ENCODE measurements around the gene PCCA.

The PCCA gene

GRCh38 chr13:100361504-100361903 lies 272.6 kb downstream of the PCCA start:
- H3K9me3 ChIP-seq (ENCODE audit: control insufficient read depth, insufficient read depth, low read length): no peaks in the 10 kb centered on the region
- no peak overlapping the region for H3K4me3 ChIP-seq (ENCODE audit: low read depth, low read length)
- no peak overlapping the region for H3K27ac ChIP-seq (ENCODE audit: low read depth, low read length)
- no peaks in the 10 kb centered on the region for H3K27me3 ChIP-seq (ENCODE audit: control insufficient read depth, insufficient read depth, low read length)
- H3K9ac ChIP-seq (ENCODE audit: low read depth, low read length): no peak overlapping the region
- H3K4me1 ChIP-seq (ENCODE audit: control insufficient read depth, insufficient read depth, low read length): peaks cover 36% of the 10 kb centered on the region
- no peaks in the 10 kb centered on the region for H3K36me3 ChIP-seq (ENCODE audit: control insufficient read depth, insufficient read depth, low read length)

GRCh38 chr13:100362371-100362770 lies 273.5 kb downstream of the PCCA start:
- Histone ChIP-seq H3K4me3 (ENCODE audit: low read depth, low read length) (no peak overlapping the region), H3K9ac (ENCODE audit: low read depth, low read length) (no peak overlapping the region), H3K27ac (ENCODE audit: low read depth, low read length) (no peak overlapping the region), H3K27me3 (ENCODE audit: control insufficient read depth, insufficient read depth, low read length) (no peaks in the 10 kb centered on the region), H3K9me3 (ENCODE audit: control insufficient read depth, insufficient read depth, low read length) (no peaks in the 10 kb centered on the region), H3K4me1 (ENCODE audit: control insufficient read depth, insufficient read depth, low read length) (peaks cover 30% of the 10 kb centered on the region), H3K36me3 (ENCODE audit: control insufficient read depth, insufficient read depth, low read length) (no peaks in the 10 kb centered on the region)

- Histone ChIP-seq H3K4me1 (ENCODE audit: control insufficient read depth, insufficient read depth, low read length) (peaks cover 26% of the 10 kb centered on the region), H3K27ac (ENCODE audit: low read depth, low read length) (no peak overlapping the region), H3K27me3 (ENCODE audit: control insufficient read depth, insufficient read depth, low read length) (no peaks in the 10 kb centered on the region), H3K4me3 (ENCODE audit: low read depth, low read length) (no peak overlapping the region), H3K9ac (ENCODE audit: low read depth, low read length) (no peak overlapping the region), H3K9me3 (ENCODE audit: control insufficient read depth, insufficient read depth, low read length) (no peaks in the 10 kb centered on the region), H3K36me3 (ENCODE audit: control insufficient read depth, insufficient read depth, low read length) (no peaks in the 10 kb centered on the region)
Observed at GRCh38 chr13:100362781-100363180, 273.9 kb downstream of the PCCA start.

DNA sequence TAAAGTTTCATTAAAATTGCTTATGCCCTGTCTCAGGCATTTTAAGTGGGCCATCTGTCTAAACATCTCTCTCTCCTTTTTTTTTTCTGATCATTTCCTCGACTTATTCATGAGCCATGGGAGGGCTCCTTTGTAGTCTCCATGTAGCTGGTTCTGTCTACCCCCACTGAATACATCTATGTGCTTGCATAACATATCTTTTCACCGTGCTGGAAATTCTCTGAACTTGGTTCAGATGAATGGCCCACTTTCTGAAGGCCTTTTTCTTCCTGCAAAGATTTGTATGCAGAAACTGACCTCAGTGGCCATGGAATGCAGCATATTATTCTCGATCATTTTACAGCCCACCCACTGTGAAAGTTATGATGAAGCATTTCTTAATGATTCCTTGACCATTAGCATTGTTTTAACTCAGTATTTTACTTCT lies 274.4 kb downstream of the PCCA start:
- H3K9ac ChIP-seq (ENCODE audit: low read depth, low read length): no peak overlapping the region
- H3K27ac ChIP-seq (ENCODE audit: low read depth, low read length): no peak overlapping the region
- no peaks in the 10 kb centered on the region for H3K27me3 ChIP-seq (ENCODE audit: control insufficient read depth, insufficient read depth, low read length)
- H3K4me3 ChIP-seq (ENCODE audit: low read depth, low read length): no peak overlapping the region
- no peaks in the 10 kb centered on the region for H3K9me3 ChIP-seq (ENCODE audit: control insufficient read depth, insufficient read depth, low read length)
- H3K36me3 ChIP-seq (ENCODE audit: control insufficient read depth, insufficient read depth, low read length): no peaks in the 10 kb centered on the region
- H3K4me1 ChIP-seq (ENCODE audit: control insufficient read depth, insufficient read depth, low read length): peaks cover 22% of the 10 kb centered on the region

- Histone ChIP-seq H3K9ac (ENCODE audit: low read depth, low read length) (no peak overlapping the region), H3K27ac (ENCODE audit: low read depth, low read length) (no peak overlapping the region), H3K4me3 (ENCODE audit: low read depth, low read length) (no peak overlapping the region), H3K36me3 (ENCODE audit: control insufficient read depth, insufficient read depth, low read length) (0 out of 2 replicates have a peak, but pooled peaks cover 3% of the 10 kb centered on the region), H3K9me3 (ENCODE audit: control insufficient read depth, insufficient read depth, low read length) (no peaks in the 10 kb centered on the region), H3K4me1 (ENCODE audit: control insufficient read depth, insufficient read depth, low read length) (peaks cover 22% of the 10 kb centered on the region), H3K27me3 (ENCODE audit: control insufficient read depth, insufficient read depth, low read length) (no peaks in the 10 kb centered on the region)
Observed at GRCh38 chr13:100363874-100364273, 275.0 kb downstream of the PCCA start.

DNA sequence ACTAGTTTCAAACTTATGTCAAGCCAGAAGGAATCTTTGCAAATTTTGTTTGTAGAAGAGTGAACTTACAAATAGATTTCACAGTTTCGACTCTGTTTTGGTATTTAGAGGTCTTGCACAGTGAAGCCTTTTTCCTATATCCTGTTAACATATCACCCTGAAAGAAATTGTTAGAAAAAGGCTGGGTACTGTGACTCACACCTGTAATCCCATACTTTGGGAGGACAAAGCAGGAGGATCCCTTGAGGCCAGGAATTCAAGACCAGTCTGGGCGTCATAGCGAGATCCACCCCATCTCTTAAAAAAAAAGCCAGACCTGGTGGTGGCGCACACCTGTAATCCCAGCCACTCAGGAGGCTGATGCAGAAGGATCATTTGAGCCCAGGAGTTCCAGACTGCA lies 275.7 kb downstream of the PCCA start:
- H3K27ac ChIP-seq (ENCODE audit: low read depth, low read length): no peak overlapping the region
- H3K36me3 ChIP-seq (ENCODE audit: control insufficient read depth, insufficient read depth, low read length): peaks cover 5% of the 10 kb centered on the region; the same call in 1 of the 2 replicates
- H3K27me3 ChIP-seq (ENCODE audit: control insufficient read depth, insufficient read depth, low read length): no peaks in the 10 kb centered on the region
- no peaks in the 10 kb centered on the region for H3K9me3 ChIP-seq (ENCODE audit: control insufficient read depth, insufficient read depth, low read length)
- H3K4me3 ChIP-seq (ENCODE audit: low read depth, low read length): no peak overlapping the region
- peaks cover 22% of the 10 kb centered on the region for H3K4me1 ChIP-seq (ENCODE audit: control insufficient read depth, insufficient read depth, low read length)
- no peak overlapping the region for H3K9ac ChIP-seq (ENCODE audit: low read depth, low read length)

GRCh38 chr13:100365680-100366079 lies 276.8 kb downstream of the PCCA start:
- H3K4me1 ChIP-seq (ENCODE audit: control insufficient read depth, insufficient read depth, low read length): peaks cover 22% of the 10 kb centered on the region
- no peak overlapping the region for H3K4me3 ChIP-seq (ENCODE audit: low read depth, low read length)
- H3K27ac ChIP-seq (ENCODE audit: low read depth, low read length): no peak overlapping the region
- no peaks in the 10 kb centered on the region for H3K9me3 ChIP-seq (ENCODE audit: control insufficient read depth, insufficient read depth, low read length)
- H3K36me3 ChIP-seq (ENCODE audit: control insufficient read depth, insufficient read depth, low read length): peaks cover 7% of the 10 kb centered on the region; the same call in 1 of the 2 replicates
- no peak overlapping the region for H3K9ac ChIP-seq (ENCODE audit: low read depth, low read length)
- no peaks in the 10 kb centered on the region for H3K27me3 ChIP-seq (ENCODE audit: control insufficient read depth, insufficient read depth, low read length)

- Histone ChIP-seq H3K27me3 (ENCODE audit: control insufficient read depth, insufficient read depth, low read length) (no peaks in the 10 kb centered on the region), H3K36me3 (ENCODE audit: control insufficient read depth, insufficient read depth, low read length) (no peaks in the 10 kb centered on the region), H3K9ac (ENCODE audit: low read depth, low read length) (no peak overlapping the region), H3K27ac (ENCODE audit: low read depth, low read length) (no peak overlapping the region), H3K9me3 (ENCODE audit: control insufficient read depth, insufficient read depth, low read length) (peaks cover 3% of the 10 kb centered on the region), H3K4me1 (ENCODE audit: control insufficient read depth, insufficient read depth, low read length) (no peaks in the 10 kb centered on the region), H3K4me3 (ENCODE audit: low read depth, low read length) (no peak overlapping the region)
Observed at GRCh38 chr13:100378533-100378932, 289.6 kb downstream of the PCCA start.

DNA sequence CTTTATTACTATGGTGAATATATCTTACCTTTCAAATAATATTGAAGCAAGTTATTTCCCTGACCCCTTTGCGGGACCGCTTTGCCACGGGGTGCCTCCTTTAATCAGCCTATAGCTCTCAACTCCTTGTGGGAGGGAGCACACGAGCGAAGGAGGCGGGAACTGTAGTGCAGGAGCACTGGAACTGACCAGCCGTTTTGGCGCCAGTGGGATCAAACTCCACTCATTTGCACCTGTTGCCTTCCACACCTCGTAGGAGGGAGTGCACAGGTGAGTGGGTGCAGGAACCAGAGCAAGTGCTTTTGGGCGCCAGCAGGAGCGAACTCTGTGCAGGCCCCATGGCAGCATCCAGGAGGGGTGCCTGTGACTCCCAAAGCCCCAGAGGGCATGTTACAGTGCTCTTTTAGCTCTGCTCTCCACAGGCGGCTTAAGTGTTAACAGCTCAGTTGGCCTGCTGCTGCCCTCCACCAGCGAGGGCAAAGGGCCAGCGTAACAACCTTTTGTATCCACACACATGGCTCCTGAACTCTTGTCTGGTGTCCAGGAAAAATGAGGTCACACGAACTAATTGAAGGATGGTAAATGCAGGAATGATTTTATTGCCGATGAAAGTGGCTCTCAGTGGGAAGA lies 292.8 kb downstream of the PCCA start:
- Histone ChIP-seq H3K27me3 (ENCODE audit: control insufficient read depth, insufficient read depth, low read length) (no peaks in the 10 kb centered on the region), H3K9me3 (ENCODE audit: control insufficient read depth, insufficient read depth, low read length) (peaks cover 3% of the 10 kb centered on the region), H3K9ac (ENCODE audit: low read depth, low read length) (no peak overlapping the region), H3K4me3 (ENCODE audit: low read depth, low read length) (no peak overlapping the region), H3K36me3 (ENCODE audit: control insufficient read depth, insufficient read depth, low read length) (no peaks in the 10 kb centered on the region), H3K4me1 (ENCODE audit: control insufficient read depth, insufficient read depth, low read length) (no peaks in the 10 kb centered on the region), H3K27ac (ENCODE audit: low read depth, low read length) (no peak overlapping the region)

DNA sequence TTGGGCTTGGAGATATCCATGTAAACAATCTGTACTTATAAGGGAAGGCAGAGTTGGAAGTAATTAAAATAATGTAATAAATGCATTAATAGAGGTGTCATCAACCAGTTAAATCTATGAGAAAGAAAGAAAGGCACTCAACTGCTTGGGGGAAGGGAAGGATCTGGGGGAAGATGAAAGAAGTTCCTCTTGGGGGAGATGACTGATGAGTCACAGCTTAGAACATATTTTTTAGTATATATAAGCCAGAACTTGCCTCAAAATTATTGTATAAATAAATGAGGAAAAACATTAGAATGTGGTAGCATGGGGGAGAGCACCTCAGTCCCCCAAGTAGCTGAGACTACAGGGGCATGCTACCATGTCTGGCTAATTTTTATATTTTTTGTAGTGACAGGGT lies 293.9 kb downstream of the PCCA start:
- H3K4me1 ChIP-seq (ENCODE audit: control insufficient read depth, insufficient read depth, low read length): no peaks in the 10 kb centered on the region
- no peak overlapping the region for H3K9ac ChIP-seq (ENCODE audit: low read depth, low read length)
- H3K27me3 ChIP-seq (ENCODE audit: control insufficient read depth, insufficient read depth, low read length): no peaks in the 10 kb centered on the region
- peaks cover 3% of the 10 kb centered on the region for H3K9me3 ChIP-seq (ENCODE audit: control insufficient read depth, insufficient read depth, low read length)
- H3K4me3 ChIP-seq (ENCODE audit: low read depth, low read length): no peak overlapping the region
- peaks cover 10% of the 10 kb centered on the region for H3K36me3 ChIP-seq (ENCODE audit: control insufficient read depth, insufficient read depth, low read length)
- no peak overlapping the region for H3K27ac ChIP-seq (ENCODE audit: low read depth, low read length)

DNA sequence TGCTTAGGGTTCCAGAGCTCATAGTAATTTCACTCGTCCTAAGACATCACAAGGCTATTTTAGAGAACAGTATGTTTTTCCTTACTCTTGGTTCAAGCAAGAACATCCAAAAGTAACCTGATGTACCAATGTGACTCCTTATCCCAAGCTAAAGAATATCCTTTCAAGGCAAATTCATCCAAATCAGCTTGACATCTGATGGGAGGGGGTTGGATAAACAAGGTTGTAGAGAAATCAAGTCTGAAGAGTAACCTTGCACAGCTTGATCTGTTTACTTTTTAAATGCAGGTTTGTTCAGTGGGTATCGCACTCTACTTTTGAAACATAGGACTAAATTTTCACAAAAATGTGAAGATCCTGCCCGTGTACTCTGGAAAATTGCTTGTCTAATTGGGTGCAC lies 298.5 kb downstream of the PCCA start:
- Histone ChIP-seq H3K27ac (ENCODE audit: low read depth, low read length) (no peak overlapping the region), H3K27me3 (ENCODE audit: control insufficient read depth, insufficient read depth, low read length) (no peaks in the 10 kb centered on the region)

More for the DNA sequence above, 298.5 kb downstream of the PCCA start:
- Histone ChIP-seq H3K9ac (ENCODE audit: low read depth, low read length) (no peak overlapping the region), H3K4me3 (ENCODE audit: low read depth, low read length) (no peak overlapping the region), H3K9me3 (ENCODE audit: control insufficient read depth, insufficient read depth, low read length) (no peaks in the 10 kb centered on the region), H3K4me1 (ENCODE audit: control insufficient read depth, insufficient read depth, low read length) (peaks cover 6% of the 10 kb centered on the region; the same call in 1 of the 2 replicates), H3K36me3 (ENCODE audit: control insufficient read depth, insufficient read depth, low read length) (peaks cover 17% of the 10 kb centered on the region)

Measured in HUES48 (cell line).